SK-N-SH treated with all-trans-retinoic acid at 6 μM for 48 hours (cell line): ENCODE data around the gene MKI67.

Experiments
- ARNTL ChIP-seq: fragments of 450-650 bp; formaldehyde crosslinking; IDR thresholded peaks from 2 replicates; pipeline ENCODE4 v1.5.0; 2020; ENCODE audit warnings: low read depth, mild to moderate bottlenecking, moderate library complexity, borderline replicate concordance
- BACH2 ChIP-seq: fragments of 250-450 bp; sonication (Bioruptor Pico); IDR thresholded peaks from 2 replicates; pipeline ENCODE4 v1.9.0; 2021; ENCODE audit warnings: mild to moderate bottlenecking, borderline replicate concordance
- ISL1 ChIP-seq: fragments of 250-450 bp; sonication (Bioruptor Pico); IDR thresholded peaks from 2 replicates; pipeline ENCODE4 v2.1.2; 2022; ENCODE audit warnings: mild to moderate bottlenecking, moderate library complexity
- OSR1 ChIP-seq: fragments of 250-450 bp; sonication (Bioruptor Pico); IDR thresholded peaks from 2 replicates; pipeline ENCODE4 v1.8.0; 2022; ENCODE audit warnings: moderate library complexity, mild to moderate bottlenecking, inconsistent platforms
- PPARA ChIP-seq: fragments of 250-450 bp; sonication (Bioruptor Pico); IDR thresholded peaks from 2 replicates; pipeline ENCODE4 v1.5.0; 2020; ENCODE audit warnings: mild to moderate bottlenecking, borderline replicate concordance
- ZFP3 ChIP-seq: fragments of 250-450 bp; sonication (Bioruptor Pico); IDR thresholded peaks from 2 replicates; pipeline ENCODE4 v1.5.0; 2020; ENCODE audit warnings: mild to moderate bottlenecking, moderate library complexity
- ZFP30 ChIP-seq: fragments of 450-650 bp; formaldehyde crosslinking; IDR thresholded peaks from 2 replicates; pipeline ENCODE4 v1.5.0; 2022; ENCODE audit warnings: mild to moderate bottlenecking, moderate library complexity

DNA sequence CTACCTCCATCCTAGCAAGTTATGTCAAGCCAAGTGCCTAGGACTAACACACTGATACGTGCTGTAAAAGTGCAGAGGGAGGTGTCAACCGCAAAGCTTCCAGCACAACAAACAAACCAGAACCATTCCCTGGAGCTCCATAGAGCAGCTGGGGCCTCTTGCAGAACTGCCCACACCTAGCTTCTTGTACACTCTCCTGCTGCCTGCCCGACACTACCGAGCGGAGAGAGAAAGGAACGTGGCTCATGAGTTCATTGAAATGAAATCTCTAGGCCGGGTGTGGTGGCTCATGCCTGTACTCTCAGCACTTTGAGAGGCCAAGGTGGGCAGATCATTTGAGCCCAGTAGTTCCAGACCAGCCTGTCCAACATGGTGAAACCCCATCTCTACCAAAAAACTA lies 73.5 kb downstream of the MKI67 start:
- no peak for TF ChIP-seq ISL1 (CRISPR knock-in tag)
- TF ChIP-seq BACH2 (CRISPR knock-in tag): no peak
- no peak for TF ChIP-seq ZFP3 (CRISPR knock-in tag)
- TF ChIP-seq OSR1 (CRISPR knock-in tag): no peak
- no peak for TF ChIP-seq ZFP30 (CRISPR knock-in tag)
- TF ChIP-seq PPARA: no peak
- no peak for TF ChIP-seq ARNTL
